Fibroblast of pulmonary artery (primary cell): ENCODE results near the gene EPN2.

ENCODE experiments used
- DNase-seq: peaks from one replicate; pipeline ENCODE4 v3.0.0-alpha.2; 2010; ENCODE audit warnings: low read depth
- H3K4me3 ChIP-seq: replicated peaks from 2 replicates; pipeline ENCODE4 v1.5.1; 2011; ENCODE audit warnings: low read depth, mild to moderate bottlenecking, control low read depth, low read length, moderate library complexity
- TF ChIP-seq, protein P1 (sequence below): IDR thresholded peaks from 2 replicates; pipeline ENCODE4 v1.5.1; 2011; ENCODE audit warnings: mild to moderate bottlenecking, control low read depth, low read length, inconsistent platforms; ENCODE audit errors: missing control alignments

EPN2 gene

DNA sequence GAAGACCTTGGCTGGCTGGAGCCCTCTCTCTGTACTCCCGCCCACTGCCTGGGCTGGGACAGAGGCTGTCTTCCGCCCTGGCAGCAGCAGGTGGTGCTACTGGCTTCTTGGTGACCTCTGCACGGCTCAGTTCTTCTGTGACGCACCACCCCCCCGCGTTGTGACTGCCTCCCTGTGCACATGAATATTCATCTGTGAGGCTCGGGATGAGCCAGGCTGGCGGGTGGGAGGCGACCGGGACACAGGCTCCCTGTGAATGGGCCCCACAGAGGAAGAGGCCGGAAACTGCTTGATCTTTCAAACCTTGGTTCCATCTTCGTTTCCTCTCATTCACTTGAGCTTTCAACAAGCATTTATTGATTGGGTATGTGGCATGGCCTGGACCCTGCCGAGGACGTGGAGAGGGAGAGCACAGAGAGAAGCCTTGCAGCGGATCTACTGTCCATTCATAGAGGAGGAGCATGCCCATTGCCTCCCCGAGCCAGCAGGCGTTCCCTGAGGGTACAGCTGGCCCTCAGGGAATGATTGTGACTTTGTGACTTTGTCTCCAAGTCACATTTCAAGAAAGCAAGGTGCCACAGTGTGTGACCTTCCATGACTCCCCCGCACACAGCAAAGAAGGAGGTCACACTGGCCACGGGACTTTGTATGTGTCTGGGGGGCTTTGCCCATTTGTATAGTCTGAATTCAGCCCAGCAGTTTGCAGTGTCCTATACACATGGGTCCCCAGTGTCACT is 80.4 kb downstream of the EPN2 start:
- peak; percentile 87 for DNase-seq
- no peak overlapping the region for H3K4me3 ChIP-seq
- TF ChIP-seq, protein P1, sequence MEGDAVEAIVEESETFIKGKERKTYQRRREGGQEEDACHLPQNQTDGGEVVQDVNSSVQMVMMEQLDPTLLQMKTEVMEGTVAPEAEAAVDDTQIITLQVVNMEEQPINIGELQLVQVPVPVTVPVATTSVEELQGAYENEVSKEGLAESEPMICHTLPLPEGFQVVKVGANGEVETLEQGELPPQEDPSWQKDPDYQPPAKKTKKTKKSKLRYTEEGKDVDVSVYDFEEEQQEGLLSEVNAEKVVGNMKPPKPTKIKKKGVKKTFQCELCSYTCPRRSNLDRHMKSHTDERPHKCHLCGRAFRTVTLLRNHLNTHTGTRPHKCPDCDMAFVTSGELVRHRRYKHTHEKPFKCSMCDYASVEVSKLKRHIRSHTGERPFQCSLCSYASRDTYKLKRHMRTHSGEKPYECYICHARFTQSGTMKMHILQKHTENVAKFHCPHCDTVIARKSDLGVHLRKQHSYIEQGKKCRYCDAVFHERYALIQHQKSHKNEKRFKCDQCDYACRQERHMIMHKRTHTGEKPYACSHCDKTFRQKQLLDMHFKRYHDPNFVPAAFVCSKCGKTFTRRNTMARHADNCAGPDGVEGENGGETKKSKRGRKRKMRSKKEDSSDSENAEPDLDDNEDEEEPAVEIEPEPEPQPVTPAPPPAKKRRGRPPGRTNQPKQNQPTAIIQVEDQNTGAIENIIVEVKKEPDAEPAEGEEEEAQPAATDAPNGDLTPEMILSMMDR = peak; percentile 35

DNA sequence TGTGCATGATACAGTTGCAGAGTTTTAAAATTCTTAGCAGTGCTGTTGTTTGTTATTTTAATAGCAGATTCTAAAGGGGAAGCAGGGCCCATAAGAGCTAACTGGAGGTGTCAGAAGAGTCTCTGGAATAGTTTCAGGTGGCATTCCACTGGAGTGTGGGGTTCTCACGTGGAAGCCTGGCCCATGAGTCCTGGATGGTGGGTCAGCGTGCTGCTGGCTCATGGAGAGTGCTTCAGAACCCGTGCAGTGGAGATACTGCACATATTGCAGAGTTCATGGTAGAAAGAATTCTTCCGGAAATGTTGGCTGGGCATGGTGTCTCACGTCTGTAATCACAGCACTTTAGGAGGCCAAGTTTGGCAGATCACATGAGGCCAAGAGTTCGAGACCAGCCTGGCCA is 81.4 kb downstream of the EPN2 start:
- no peak overlapping the region for H3K4me3 ChIP-seq
- DNase-seq = no peak
- TF ChIP-seq, protein P1 = no peak

- no peak overlapping the region for H3K4me3 ChIP-seq
- TF ChIP-seq, protein P1 = no peak
- DNase-seq = no peak
Observed at GRCh38 chr17:19319771-19320505, 82.8 kb downstream of the EPN2 start.

DNA sequence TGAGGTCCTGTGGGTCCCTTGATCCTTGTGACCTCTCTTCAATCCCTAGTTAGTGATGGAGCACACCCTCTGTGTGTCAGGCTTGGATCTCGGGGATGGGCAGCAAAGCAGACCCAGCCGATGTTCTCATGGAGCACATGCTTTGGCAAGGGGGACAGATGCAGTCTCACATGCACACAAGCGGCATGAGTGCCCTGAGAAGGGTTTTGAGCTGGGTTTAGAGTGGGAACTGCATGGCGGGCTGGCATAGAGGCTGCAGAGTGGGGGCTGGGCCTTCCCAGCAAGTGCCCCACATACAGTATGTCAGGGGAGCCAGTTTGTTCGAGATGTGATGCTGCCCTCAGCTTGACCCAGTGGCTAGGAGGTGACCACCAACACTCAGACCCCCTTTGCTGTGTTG is 83.7 kb downstream of the EPN2 start:
- TF ChIP-seq, protein P1 = no peak
- no peak for DNase-seq
- no peak overlapping the region for H3K4me3 ChIP-seq

DNA sequence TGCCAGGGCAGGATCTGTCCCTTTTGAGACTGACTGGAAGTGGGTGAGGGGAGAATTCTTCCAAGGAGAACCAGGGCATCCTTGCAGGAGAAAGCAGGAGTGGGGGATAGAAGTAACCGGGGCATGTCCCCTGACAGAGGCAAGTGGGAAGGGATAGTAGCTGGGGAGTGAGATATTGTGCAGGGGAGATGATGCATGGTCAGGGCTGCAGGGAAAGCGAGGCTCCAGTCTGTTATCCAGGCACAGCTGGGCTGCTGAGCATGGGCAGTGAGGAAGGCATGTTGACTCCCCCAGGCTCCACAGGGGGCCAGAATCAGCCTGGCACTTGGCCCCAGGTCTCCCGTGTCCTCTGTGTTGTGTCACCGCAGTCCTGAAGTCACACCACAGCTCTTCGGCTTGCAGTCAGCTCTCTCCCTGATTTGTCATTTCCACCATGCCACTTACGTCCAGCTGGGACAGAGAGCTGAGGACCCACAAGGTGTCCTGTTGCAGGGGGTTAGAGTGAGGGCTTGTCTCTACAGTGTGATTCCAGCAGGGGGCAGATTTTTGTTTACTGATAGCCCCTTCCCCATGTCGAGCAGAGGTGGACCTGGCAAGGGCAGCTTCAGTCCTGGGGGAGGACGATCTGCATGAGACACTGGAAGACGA is 84.4 kb downstream of the EPN2 start:
- H3K4me3 ChIP-seq = no peak overlapping the region
- no peak for DNase-seq
- TF ChIP-seq, protein P1 = peak; percentile 32

DNA sequence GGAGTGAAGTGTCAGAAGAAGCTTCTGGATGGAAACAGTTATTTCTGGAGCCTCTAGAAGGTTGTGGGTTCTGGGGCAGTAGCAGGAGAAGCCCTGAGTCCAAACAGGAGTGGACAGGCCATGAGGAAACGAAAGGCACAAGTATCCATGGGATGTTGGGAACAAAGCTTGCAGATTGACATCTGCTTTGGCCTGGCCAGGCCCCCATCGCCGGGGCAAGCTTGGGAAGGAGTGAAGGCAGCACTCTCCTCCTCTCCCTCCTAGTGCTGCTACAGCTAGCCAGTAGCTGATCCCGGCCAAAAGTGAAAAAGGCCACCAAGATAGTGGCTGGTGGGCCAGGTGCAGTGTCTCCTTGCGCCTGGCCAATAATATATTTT is 85.0 kb downstream of the EPN2 start:
- TF ChIP-seq, protein P1 = no peak
- H3K4me3 ChIP-seq = no peak overlapping the region
- no peak for DNase-seq
